H9 (cell line): ENCODE data around the gene CORO2B. TPM values are rescaled to one million over a fixed set of nuclear protein-coding genes. Genes with fewer than 3 reads are reported as not detected.
A peak's percentile ranks its signal among the peaks of the same experiment; 100 is the strongest.

Experiments
- DNase-seq: peaks from one replicate; pipeline ENCODE4 v3.0.0-alpha.2; 2017
- H2AFZ ChIP-seq: one replicate; pipeline ENCODE4 v1.6.1; 2013; ENCODE audit warnings: mild to moderate bottlenecking, low read length, control low read depth, moderate library complexity
- H2AK5ac ChIP-seq: 2 replicates; pipeline ENCODE4 v1.6.1; 2013; ENCODE audit warnings: low read length, control low read depth, mixed read lengths; ENCODE audit not compliant: insufficient read length
- H2BK120ac ChIP-seq: one replicate; pipeline ENCODE4 v1.6.1; 2013; ENCODE audit warnings: low read depth, mild to moderate bottlenecking, low read length, control low read depth, inconsistent platforms; ENCODE audit not compliant: poor library complexity, severe bottlenecking
- H2BK12ac ChIP-seq: 2 replicates; pipeline ENCODE4 v1.6.1; 2013; ENCODE audit warnings: low read length, control low read depth, mixed read lengths, low read depth; ENCODE audit not compliant: insufficient read length
- H2BK15ac ChIP-seq: 2 replicates; pipeline ENCODE4 v1.6.1; 2013; ENCODE audit warnings: low read depth, low read length, control low read depth
- H2BK20ac ChIP-seq: one replicate; pipeline ENCODE4 v1.6.1; 2013; ENCODE audit warnings: low read depth, mild to moderate bottlenecking, low read length, control low read depth, inconsistent platforms; ENCODE audit not compliant: poor library complexity, severe bottlenecking
- H2BK5ac ChIP-seq: 2 replicates; pipeline ENCODE4 v1.6.1; 2013; ENCODE audit warnings: low read length, control low read depth, mixed read lengths; ENCODE audit not compliant: insufficient read length
- H3K14ac ChIP-seq: 2 replicates; pipeline ENCODE4 v1.6.1; 2013; ENCODE audit warnings: low read length, control low read depth; ENCODE audit not compliant: insufficient read depth
- H3K18ac ChIP-seq: 2 replicates; pipeline ENCODE4 v1.6.1; 2013; ENCODE audit warnings: low read depth, mild to moderate bottlenecking, mixed read lengths, low read length, control low read depth; ENCODE audit not compliant: insufficient read length
- H3K23ac ChIP-seq: 2 replicates; pipeline ENCODE4 v1.6.1; 2013; ENCODE audit warnings: low read length, control low read depth, mixed read lengths, low read depth; ENCODE audit not compliant: insufficient read length
- H3K23me2 ChIP-seq: 2 replicates; pipeline ENCODE4 v1.6.1; 2013; ENCODE audit warnings: low read depth, mild to moderate bottlenecking, mixed read lengths, low read length, control low read depth; ENCODE audit not compliant: insufficient read length, poor library complexity, severe bottlenecking
- H3K27ac ChIP-seq: 2 replicates; pipeline ENCODE4 v1.5.1; 2013; ENCODE audit warnings: low read length, control low read depth, mixed read lengths, low read depth; ENCODE audit not compliant: insufficient read length
- H3K27me3 ChIP-seq: 2 replicates; pipeline ENCODE4 v1.6.1; 2013; ENCODE audit warnings: low read length, control low read depth, inconsistent platforms; ENCODE audit not compliant: insufficient read depth
- H3K4ac ChIP-seq: 2 replicates; pipeline ENCODE4 v1.6.1; 2013; ENCODE audit warnings: low read depth, mild to moderate bottlenecking, control low read depth, inconsistent platforms, low read length, moderate library complexity
- H3K4me1 ChIP-seq: 2 replicates; pipeline ENCODE4 v1.6.1; 2013; ENCODE audit warnings: low read length, control low read depth, inconsistent platforms; ENCODE audit not compliant: insufficient read depth
- H3K4me2 ChIP-seq: 2 replicates; pipeline ENCODE4 v1.6.1; 2013; ENCODE audit warnings: low read length, control low read depth, mixed read lengths; ENCODE audit not compliant: insufficient read length, insufficient read depth
- H3K56ac ChIP-seq: 2 replicates; pipeline ENCODE4 v1.6.1; 2013; ENCODE audit warnings: low read depth, mild to moderate bottlenecking, mixed read lengths, low read length, control low read depth; ENCODE audit not compliant: insufficient read length
- H3K79me1 ChIP-seq: 2 replicates; pipeline ENCODE4 v1.6.1; 2013; ENCODE audit warnings: low read depth, mild to moderate bottlenecking, moderate library complexity, low read length, control low read depth, inconsistent platforms; ENCODE audit not compliant: insufficient read depth, poor library complexity, severe bottlenecking
- H3K79me2 ChIP-seq: 2 replicates; pipeline ENCODE4 v1.6.1; 2013; ENCODE audit warnings: low read length, control low read depth, inconsistent platforms; ENCODE audit not compliant: insufficient read depth
- H3K9ac ChIP-seq: 2 replicates; pipeline ENCODE4 v1.6.1; 2013; ENCODE audit warnings: low read length, control low read depth, mixed read lengths; ENCODE audit not compliant: insufficient read length; ENCODE audit errors: extremely low read depth
- H3K9me3 ChIP-seq: one replicate; pipeline ENCODE4 v1.6.1; 2013; ENCODE audit warnings: low read depth, low read length, inconsistent platforms; ENCODE audit not compliant: control insufficient read depth
- H3T11ph ChIP-seq: one replicate; pipeline ENCODE4 v1.6.1; 2013; ENCODE audit warnings: mild to moderate bottlenecking, low read length, control low read depth, inconsistent platforms
- H4K20me1 ChIP-seq: one replicate; pipeline ENCODE4 v1.6.1; 2013; ENCODE audit not compliant: control insufficient read depth, insufficient read length, insufficient read depth
- H4K5ac ChIP-seq: 2 replicates; pipeline ENCODE4 v1.6.1; 2013; ENCODE audit warnings: low read depth, mild to moderate bottlenecking, mixed read lengths, low read length, control low read depth; ENCODE audit not compliant: insufficient read length
- H4K8ac ChIP-seq: replicated peaks from 2 replicates; pipeline ENCODE4 v1.6.1; 2013; ENCODE audit warnings: low read length, control low read depth, mixed read lengths, low read depth; ENCODE audit not compliant: insufficient read length
- H4K91ac ChIP-seq: 2 replicates; pipeline ENCODE4 v1.6.1; 2013; ENCODE audit warnings: low read depth, mild to moderate bottlenecking, moderate library complexity, mixed read lengths, low read length, control low read depth; ENCODE audit not compliant: insufficient read length
- H3K27ac Mint-ChIP-seq, 3 experiments: 2 replicates in 2 of 3; 3 replicates in 1 of 3; pipeline ENCODE4 v1.8.0; 2020 to 2021; ENCODE audit warnings: mixed read lengths in 3 of 3, mild to moderate bottlenecking in 1 of 3, moderate library complexity in 1 of 3
- H3K27me3 Mint-ChIP-seq: 2 replicates; pipeline ENCODE4 v1.8.0; 2021; ENCODE audit warnings: low read depth, mild to moderate bottlenecking, moderate library complexity, mixed read lengths
- H3K36me3 Mint-ChIP-seq, 3 experiments: 2 replicates in 2 of 3; 3 replicates in 1 of 3; pipeline ENCODE4 v1.8.0; 2020 to 2021; ENCODE audit warnings: low read depth in 3 of 3, mixed read lengths in 3 of 3; ENCODE audit not compliant: insufficient read depth in 1 of 3
- H3K4me1 Mint-ChIP-seq, 2 experiments: 2 replicates each; pipeline ENCODE4 v1.8.0; 2020; ENCODE audit warnings: mixed read lengths in 2 of 2
- H3K4me3 Mint-ChIP-seq, 2 experiments: 2 replicates in 1 of 2; 3 replicates in 1 of 2; pipeline ENCODE4 v1.8.0; 2020 to 2021; ENCODE audit warnings: mild to moderate bottlenecking in 2 of 2, mixed read lengths in 2 of 2, moderate library complexity in 1 of 2
- H3K9me3 Mint-ChIP-seq, 2 experiments: 2 replicates in 1 of 2; 3 replicates in 1 of 2; pipeline ENCODE4 v1.8.0; 2020; ENCODE audit warnings: mild to moderate bottlenecking in 2 of 2, mixed read lengths in 2 of 2, moderate library complexity in 1 of 2
- CTCF ChIP-seq: fragments of 200-600 bp; sonication (generic); conservative IDR thresholded peaks from 3 replicates; pipeline ENCODE4 v1.8.0; 2021; ENCODE audit warnings: antibody characterized with exemption, mild to moderate bottlenecking
- WGBS: extraction: QIAGEN DNeasy Blood & Tissue Kit; methylation state at CpG from one replicate; pipeline ENCODE4 v1.1.7; 2013; ENCODE audit warnings: missing lambda C conversion rate, low lambda C conversion rate, mixed read lengths; ENCODE audit not compliant: insufficient read length; ENCODE audit errors: extremely low coverage; 5-methylcytosine and 5-hydroxymethylcytosine counted together
- total RNA-seq: library from RNA; stranded (reverse); gene quantifications from 2 replicates; pipeline ENCODE4 v1.2.1, GENCODE V29; 2021

CORO2B gene
- total RNA-seq, 1 experiment from 2014 or later: 3.1 TPM

- Histone ChIP-seq H2BK12ac (no peak overlapping the region), H2AK5ac (no peak overlapping the region), H3K79me1 (no peaks in the 10 kb centered on the region), H3K14ac (no peak overlapping the region), H3K79me2 (no peaks in the 10 kb centered on the region), H2BK15ac (no peak overlapping the region), H3K27ac (no peak overlapping the region), H4K20me1 (no peaks in the 10 kb centered on the region), H2BK120ac (no peak overlapping the region), H4K8ac (no peak overlapping the region), H3K23me2 (no peaks in the 10 kb centered on the region), H2BK5ac (no peak overlapping the region), H3K18ac (peak overlapping the region; percentile 27), H3K9me3 (no peaks in the 10 kb centered on the region), H4K91ac (no peak overlapping the region), H3K4me1 (peaks cover 11% of the 10 kb centered on the region; the same call in 1 of the 2 replicates), H4K5ac (no peak overlapping the region), H3K9ac (no peak overlapping the region), H3K4me2 (no peak overlapping the region), H3K56ac (no peak overlapping the region), H3K27me3 (no peaks in the 10 kb centered on the region), H2AFZ (no peak overlapping the region), H3K4ac (no peak overlapping the region), H3K23ac (no peak overlapping the region), H3T11ph (no peak overlapping the region), H2BK20ac (no peak overlapping the region)
- DNase-seq: no peak
- Mint-ChIP-seq H3K27ac (peak overlapping the region in 1 of 3 experiments; percentile 75; a peak in 1 of 7 replicates), H3K4me3 (0 out of 5 replicates have a peak overlapping the region, but pooled peaks of 1 of the 2 experiments have one; percentile 47), H3K4me1 (peaks cover 37 to 50% of the 10 kb centered on the region in 2 experiments), H3K27me3 (peaks cover 8% of the 10 kb centered on the region), H3K36me3 (peaks cover 0 to 8% (median 0%) of the 10 kb centered on the region in 3 experiments; a peak in 2 of 7 replicates), H3K9me3 (no peaks in the 10 kb centered on the region)
- no CpG with 5 or more reads among the region's 7 CpGs for WGBS
- TF ChIP-seq CTCF: no peak
Observed at GRCh38 chr15:68609629-68610028, 30.8 kb downstream of the CORO2B start.
